ENCODE results near the gene AP1M2. TPM values are rescaled to one million over a fixed set of nuclear protein-coding genes. Genes with fewer than 3 reads are reported as not detected.

The AP1M2 gene
- 3.2 TPM for total RNA-seq
- long read RNA-seq, partial matches to known transcripts: 0 of 1 reads
- long read RNA-seq, other reads (novel, unspliced or antisense): 1 of 1 reads

GRCh38 chr19:10587022-10587838, at the start of gene AP1M2:
Gene AP1M2 (minus strand): TSS chr19:10587312. CDS start chr19:10587231, 81 bp downstream.
- DNase-seq (ENCODE audit: low spot score): no peak

- DNase-seq (ENCODE audit: low spot score): no peak
Measured at GRCh38 chr19:10636304-10636972, 49.3 kb upstream of the AP1M2 start.

GRCh38 chr19:10634963-10635362, 47.9 kb upstream of the AP1M2 start:
- DNase-seq (ENCODE audit: low spot score): no peak

GRCh38 chr19:10634430-10634829, 47.3 kb upstream of the AP1M2 start:
- DNase-seq (ENCODE audit: low spot score): no peak

GRCh38 chr19:10631874-10632273, 44.8 kb upstream of the AP1M2 start:
- DNase-seq (ENCODE audit: low spot score): no peak

- DNase-seq (ENCODE audit: low spot score): no peak
Measured at GRCh38 chr19:10625762-10626138, 38.6 kb upstream of the AP1M2 start.

- DNase-seq (ENCODE audit: low spot score): peak; percentile 92
Measured at GRCh38 chr19:10625003-10625761, 38.1 kb upstream of the AP1M2 start, which contains the start of gene SLC44A2. Gene SLC44A2 (plus strand): TSS chr19:10625553. CDS start chr19:10625634, 81 bp downstream.

GRCh38 chr19:10624585-10624984, 37.5 kb upstream of the AP1M2 start:
- DNase-seq (ENCODE audit: low spot score): no peak

GRCh38 chr19:10621966-10622365, 34.9 kb upstream of the AP1M2 start:
- no peak for DNase-seq (ENCODE audit: low spot score)

GRCh38 chr19:10620786-10621185, 33.7 kb upstream of the AP1M2 start:
- DNase-seq (ENCODE audit: low spot score): no peak

GRCh38 chr19:10618846-10619245, 31.7 kb upstream of the AP1M2 start:
- no peak for DNase-seq (ENCODE audit: low spot score)

GRCh38 chr19:10617409-10618121, 30.5 kb upstream of the AP1M2 start:
- no peak for DNase-seq (ENCODE audit: low spot score)

- DNase-seq (ENCODE audit: low spot score): no peak
Measured at GRCh38 chr19:10615429-10616023, 28.4 kb upstream of the AP1M2 start.

- DNase-seq (ENCODE audit: low spot score): no peak
Measured at GRCh38 chr19:10612499-10613119, 25.5 kb upstream of the AP1M2 start.

- DNase-seq (ENCODE audit: low spot score): no peak
Measured at GRCh38 chr19:10611907-10612306, 24.8 kb upstream of the AP1M2 start.

- no peak for DNase-seq (ENCODE audit: low spot score)
Measured at GRCh38 chr19:10604460-10604980, 17.4 kb upstream of the AP1M2 start.

GRCh38 chr19:10603873-10604459, 16.9 kb upstream of the AP1M2 start:
- DNase-seq (ENCODE audit: low spot score): no peak

- no peak for DNase-seq (ENCODE audit: low spot score)
Measured at GRCh38 chr19:10603084-10603872, 16.2 kb upstream of the AP1M2 start.
